Vagina (tissue), 2 donors: ENCODE data around the gene PRPF6. TPM values are rescaled to one million over a fixed set of nuclear protein-coding genes. Genes with fewer than 3 reads are reported as not detected.
"Not testable (repeated sequence)": the region's sequence is repeated elsewhere in the genome, so short reads cannot be mapped to it uniquely, and the experiment has no call there.

Source experiments
- DNase-seq, 2 donors: peaks; one replicate each; pipeline ENCODE4 v3.0.0-alpha.2; 2017; ENCODE audit errors: extremely low spot score in 2 of 2
- H3K27ac ChIP-seq: fragments of 200-600 bp; sonication (generic); one replicate; pipeline ENCODE4 v1.5.1; 2019
- H3K27me3 ChIP-seq: fragments of 200-600 bp; sonication (generic); one replicate; pipeline ENCODE4 v1.5.1; 2019
- H3K36me3 ChIP-seq, 2 donors: fragments of 200-600 bp; sonication (generic); one replicate each; pipeline ENCODE4 v1.5.1; 2017 to 2019
- H3K4me1 ChIP-seq: fragments of 200-600 bp; sonication (generic); one replicate; pipeline ENCODE4 v1.5.1; 2019
- H3K4me3 ChIP-seq, 2 donors: fragments of 200-600 bp; sonication (generic); 1 replicate in 1 of 2; 2 replicates in 1 of 2; pipeline ENCODE4 v1.5.1; 2016 to 2019
- H3K9me3 ChIP-seq: fragments of 200-600 bp; sonication (generic); one replicate; pipeline ENCODE4 v1.5.1; 2019
- POLR2A ChIP-seq, 2 donors: fragments of 450-650 bp; IDR thresholded peaks; one replicate each; pipeline ENCODE4 v1.6.1; 2017; ENCODE audit warnings: antibody characterized with exemption in 2 of 2, mild to moderate bottlenecking in 2 of 2, moderate library complexity in 2 of 2
- POLR2AphosphoS5 ChIP-seq, 2 donors: sonication (generic); formaldehyde crosslinking; IDR thresholded peaks; one replicate each; pipeline ENCODE4 v1.9.0; 2017; ENCODE audit warnings: antibody characterized with exemption in 2 of 2, mild to moderate bottlenecking in 2 of 2, low read depth in 1 of 2; ENCODE audit not compliant: insufficient read depth in 1 of 2
- intact Hi-C: fragments of 100-400 bp; cut with DNase I; formaldehyde crosslinking; loops from one replicate; pipeline ENCODE4 v1.15.1; 2023
- total RNA-seq: library from RNA; depleted of rRNA; stranded (reverse); fragments of >200 nt; gene quantifications from one replicate; pipeline ENCODE4 v1.2.3, GENCODE V29; 2016
- TF ChIP-seq, protein P1 (sequence below), 3 experiments: fragments of 450-650 bp in 2 of 3; fragments of 200-600 bp in 1 of 3; sonication (generic) in 1 of 3; IDR thresholded peaks; one replicate each; pipeline ENCODE4 v1.5.1; 2017 to 2019; ENCODE audit warnings: antibody characterized with exemption in 3 of 3, mild to moderate bottlenecking in 2 of 3, moderate library complexity in 2 of 3

Gene PRPF6
- total RNA-seq, 1 donor from 2014 or later, result 50.6 TPM

DNA sequence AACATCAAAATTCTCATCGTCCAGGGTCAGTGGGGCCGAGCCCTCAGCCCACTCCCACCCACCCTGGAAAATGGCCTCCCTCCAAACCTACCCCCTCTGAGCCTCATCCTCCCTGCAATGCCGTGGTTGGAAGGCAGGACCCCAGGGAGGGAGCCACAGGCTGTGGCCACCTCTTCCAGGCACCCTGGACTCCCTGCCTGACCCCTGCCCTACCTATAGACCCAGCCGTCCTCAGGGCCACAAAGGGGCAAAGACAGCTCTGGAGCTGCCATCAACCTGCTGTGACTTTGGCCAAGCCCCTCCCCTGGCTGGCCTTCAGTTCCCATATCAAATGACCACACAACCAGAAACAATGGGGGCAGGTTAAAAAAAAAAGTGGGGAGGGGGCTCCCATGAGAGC lies 22.5 kb upstream of the PRPF6 start:
- no peak overlapping the region for H3K27ac ChIP-seq
- intact Hi-C loops, result no loop called here
- no peaks in the 10 kb centered on the region for H3K27me3 ChIP-seq
- no peaks in the 10 kb centered on the region for H3K9me3 ChIP-seq
- peaks cover 39% of the 10 kb centered on the region for H3K4me1 ChIP-seq
- peaks cover 0 to 27% of the 10 kb centered on the region in 2 donors for H3K36me3 ChIP-seq
- no peak overlapping the region for H3K4me3 ChIP-seq
- TF ChIP-seq, protein P1, sequence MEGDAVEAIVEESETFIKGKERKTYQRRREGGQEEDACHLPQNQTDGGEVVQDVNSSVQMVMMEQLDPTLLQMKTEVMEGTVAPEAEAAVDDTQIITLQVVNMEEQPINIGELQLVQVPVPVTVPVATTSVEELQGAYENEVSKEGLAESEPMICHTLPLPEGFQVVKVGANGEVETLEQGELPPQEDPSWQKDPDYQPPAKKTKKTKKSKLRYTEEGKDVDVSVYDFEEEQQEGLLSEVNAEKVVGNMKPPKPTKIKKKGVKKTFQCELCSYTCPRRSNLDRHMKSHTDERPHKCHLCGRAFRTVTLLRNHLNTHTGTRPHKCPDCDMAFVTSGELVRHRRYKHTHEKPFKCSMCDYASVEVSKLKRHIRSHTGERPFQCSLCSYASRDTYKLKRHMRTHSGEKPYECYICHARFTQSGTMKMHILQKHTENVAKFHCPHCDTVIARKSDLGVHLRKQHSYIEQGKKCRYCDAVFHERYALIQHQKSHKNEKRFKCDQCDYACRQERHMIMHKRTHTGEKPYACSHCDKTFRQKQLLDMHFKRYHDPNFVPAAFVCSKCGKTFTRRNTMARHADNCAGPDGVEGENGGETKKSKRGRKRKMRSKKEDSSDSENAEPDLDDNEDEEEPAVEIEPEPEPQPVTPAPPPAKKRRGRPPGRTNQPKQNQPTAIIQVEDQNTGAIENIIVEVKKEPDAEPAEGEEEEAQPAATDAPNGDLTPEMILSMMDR (IDR thresholded peaks at IDR 0.05), result no peak
- no peak for TF ChIP-seq POLR2AphosphoS5 (IDR thresholded peaks at IDR 0.05; ENCODE audit: insufficient read depth in 1 of 2, low read depth in 1 of 2)
- TF ChIP-seq POLR2A (IDR thresholded peaks at IDR 0.05), result no peak
- DNase-seq, result no peak

DNA sequence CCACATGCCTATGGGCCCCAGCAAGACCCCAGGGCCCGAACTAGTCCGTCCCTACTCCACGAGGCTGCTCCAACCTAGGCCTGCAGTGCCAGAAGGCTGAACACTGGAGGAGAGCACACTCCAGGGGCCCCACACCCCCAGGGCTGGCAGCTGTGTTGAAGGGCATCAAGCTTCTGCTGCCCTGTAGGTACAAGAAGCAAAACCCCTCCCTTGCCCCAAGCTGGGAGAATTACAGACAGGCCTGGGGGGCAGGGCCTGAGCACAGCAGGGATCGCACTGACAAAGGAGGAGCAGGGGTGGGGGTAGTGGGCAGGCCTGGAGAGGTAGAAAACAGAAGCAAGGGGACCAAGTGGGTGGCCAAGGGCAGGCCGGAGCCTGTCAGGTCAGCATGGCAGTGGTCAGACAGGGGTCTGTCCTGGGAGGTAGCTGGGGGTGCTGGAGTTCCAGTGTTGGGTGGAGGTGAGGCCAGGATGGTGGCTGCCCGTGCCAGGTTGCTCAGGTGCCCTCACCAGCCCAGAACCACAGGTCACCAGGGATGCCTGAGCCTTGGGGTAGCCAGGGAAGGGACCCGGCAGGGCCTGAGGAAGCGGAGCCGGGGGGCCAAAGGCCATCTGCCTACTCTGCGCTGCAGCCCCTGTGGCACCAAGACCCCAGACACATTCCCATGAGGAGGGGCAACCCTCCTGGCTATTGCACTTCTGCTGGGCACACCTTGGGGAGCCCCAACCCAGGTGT lies 21.8 kb upstream of the PRPF6 start:
- intact Hi-C loops, result no loop called here
- Histone ChIP-seq H3K27ac (no peak overlapping the region), H3K27me3 (no peaks in the 10 kb centered on the region), H3K4me1 (peaks cover 32% of the 10 kb centered on the region), H3K9me3 (no peaks in the 10 kb centered on the region), H3K4me3 (no peak overlapping the region), H3K36me3 (peaks cover 0 to 34% of the 10 kb centered on the region in 2 donors)
- no peak for DNase-seq
- no peak for TF ChIP-seq POLR2A (IDR thresholded peaks at IDR 0.05)

DNA sequence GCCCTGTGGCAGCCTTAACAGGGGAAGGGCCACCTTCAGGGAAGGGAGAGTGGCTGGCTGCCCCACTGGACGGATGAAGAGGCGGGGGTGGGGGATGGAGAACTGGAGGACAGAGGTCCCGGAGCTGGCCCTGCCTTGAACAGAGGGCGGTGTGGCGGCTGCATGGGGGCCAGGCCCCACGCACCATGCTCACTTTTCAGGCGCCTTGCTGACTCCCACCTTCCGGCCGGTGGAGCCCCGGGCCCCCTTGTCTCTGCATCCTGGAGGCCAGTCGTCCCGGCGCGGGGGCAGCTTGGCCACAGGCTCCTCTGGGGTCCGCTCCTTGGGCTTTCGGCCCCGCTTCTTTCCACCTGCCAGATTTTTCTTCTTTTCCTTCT lies 21.2 kb upstream of the PRPF6 start:
- H3K36me3 ChIP-seq, result peaks cover 0 to 39% of the 10 kb centered on the region in 2 donors
- peaks cover 27% of the 10 kb centered on the region for H3K4me1 ChIP-seq

DNA sequence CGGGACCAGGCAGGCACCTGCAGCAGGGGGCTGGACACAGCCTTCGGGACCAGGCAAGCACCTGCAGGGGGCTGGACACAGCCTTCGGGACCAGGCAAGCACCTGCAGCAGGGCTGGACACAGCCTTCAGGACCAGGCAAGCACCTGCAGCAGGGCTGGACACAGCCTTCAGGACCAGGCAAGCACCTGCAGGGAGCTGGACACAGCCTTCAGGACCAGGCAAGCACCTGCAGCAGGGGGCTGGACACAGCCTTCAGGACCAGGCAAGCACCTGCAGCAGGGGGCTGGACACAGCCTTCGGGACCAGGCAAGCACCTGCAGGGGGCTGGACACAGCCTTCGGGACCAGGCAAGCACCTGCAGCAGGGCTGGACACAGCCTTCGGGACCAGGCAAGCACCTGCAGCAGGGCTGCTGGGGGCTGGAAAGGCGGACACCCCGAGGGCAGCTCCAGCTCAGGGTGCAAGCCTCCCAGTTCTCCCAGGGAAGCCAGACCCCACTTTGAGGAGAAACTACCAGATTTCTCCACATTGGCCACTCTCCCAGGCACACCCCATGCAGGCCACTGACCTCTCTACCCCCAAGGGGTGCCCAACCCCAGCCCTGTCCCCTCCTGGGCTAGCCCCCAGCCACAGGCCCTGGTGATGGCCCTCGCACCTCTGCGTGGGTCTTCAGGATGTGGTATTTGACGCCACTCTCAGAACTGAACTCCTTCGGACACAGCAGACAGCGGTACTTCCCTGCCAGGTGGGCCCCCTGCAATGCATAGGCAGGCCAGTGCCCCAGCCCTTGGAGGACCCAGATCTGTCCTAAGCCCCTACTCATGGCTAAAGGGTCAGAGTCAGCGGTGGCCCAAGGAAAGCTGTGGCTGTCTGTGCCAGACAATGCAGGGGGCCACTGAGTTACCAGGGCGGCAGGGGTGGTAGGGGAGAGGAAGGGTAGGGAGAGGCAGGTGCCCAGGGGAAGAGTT lies 20.0 kb upstream of the PRPF6 start:
- DNase-seq, H3K27me3 ChIP-seq, H3K9me3 ChIP-seq, H3K27ac ChIP-seq, H3K4me3 ChIP-seq, intact Hi-C loops: not testable (repeated sequence)
- H3K4me1 ChIP-seq, result peaks cover 16% of the 10 kb centered on the region
- H3K36me3 ChIP-seq, result peaks cover 0 to 39% of the 10 kb centered on the region in 2 donors

More for the DNA sequence above, 21.2 kb upstream of the PRPF6 start:
- H3K27me3 ChIP-seq, result no peaks in the 10 kb centered on the region
- no peak overlapping the region for H3K27ac ChIP-seq
- TF ChIP-seq, protein P1 (IDR thresholded peaks at IDR 0.05), result no peak
- TF ChIP-seq POLR2A (IDR thresholded peaks at IDR 0.05) (no peak), POLR2AphosphoS5 (IDR thresholded peaks at IDR 0.05; ENCODE audit: insufficient read depth in 1 of 2, low read depth in 1 of 2) (no peak)
- no peak overlapping the region for H3K4me3 ChIP-seq
- DNase-seq, result no peak
- intact Hi-C loops, result no loop called here
- no peaks in the 10 kb centered on the region for H3K9me3 ChIP-seq

DNA sequence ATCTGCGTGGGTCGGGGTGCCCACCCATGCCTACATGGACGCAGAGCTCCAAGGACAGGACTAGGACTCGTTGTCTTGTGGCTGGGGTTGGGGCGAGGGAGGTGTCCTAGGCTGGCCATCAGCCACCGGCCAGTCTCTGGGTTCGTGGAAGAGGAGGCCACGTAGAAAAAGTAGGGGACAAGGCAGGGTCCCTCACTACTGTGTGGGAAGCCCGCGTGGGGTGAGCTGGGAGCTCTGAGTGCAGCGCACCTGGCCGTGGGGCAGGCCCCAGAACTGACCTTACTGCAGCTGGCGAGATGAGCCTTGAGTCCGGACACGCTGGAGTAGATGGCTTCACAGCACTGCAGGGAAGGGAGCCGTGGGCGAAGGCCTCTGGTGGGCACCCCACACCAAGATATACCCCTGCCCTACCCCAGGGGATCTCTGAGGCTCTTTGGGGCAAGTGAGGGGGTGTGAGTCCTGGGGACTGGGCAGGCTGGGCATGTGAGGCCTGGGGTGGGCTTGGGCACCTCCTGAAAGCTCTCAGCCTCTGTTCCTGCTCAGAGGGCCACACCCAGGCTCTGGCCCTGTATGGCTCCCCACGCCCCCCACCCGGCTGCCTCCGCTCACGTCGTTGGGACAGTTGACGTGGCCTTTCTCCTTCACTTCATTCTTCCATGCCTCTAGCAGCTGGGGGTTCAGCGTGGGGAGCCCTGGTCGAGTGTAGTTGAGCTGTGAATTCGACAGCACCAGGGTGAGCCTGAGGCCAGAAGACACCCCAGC lies 19.1 kb upstream of the PRPF6 start:
- TF ChIP-seq POLR2A (IDR thresholded peaks at IDR 0.05), result no peak
- TF ChIP-seq, protein P1 (IDR thresholded peaks at IDR 0.05), result no peak
- Histone ChIP-seq H3K36me3 (peaks cover 0 to 48% of the 10 kb centered on the region in 2 donors), H3K9me3 (no peaks in the 10 kb centered on the region), H3K27me3 (no peaks in the 10 kb centered on the region), H3K4me3 (no peak overlapping the region), H3K27ac (no peak overlapping the region), H3K4me1 (peaks cover 13% of the 10 kb centered on the region)
- DNase-seq, result no peak
- intact Hi-C loops, result no loop called here
